Activated T-cell treated with anti-CD3 and anti-CD28 coated beads, Interleukin-2, amount 50 U/mL, for 24 hours (primary cell): ENCODE data around the gene BPIFA2.

ENCODE experiments used
- DNase-seq: peaks from one replicate; pipeline ENCODE4 v3.0.0-alpha.2; 2020
- H3K27ac Mint-ChIP-seq: 2 replicates; pipeline ENCODE4 v1.8.0; 2020; ENCODE audit warnings: mild to moderate bottlenecking, mixed read lengths
- H3K27me3 Mint-ChIP-seq: 2 replicates; pipeline ENCODE4 v1.8.0; 2020; ENCODE audit warnings: mixed read lengths
- H3K36me3 Mint-ChIP-seq: 2 replicates; pipeline ENCODE4 v1.8.0; 2020; ENCODE audit warnings: low read depth, mixed read lengths
- H3K4me1 Mint-ChIP-seq: 2 replicates; pipeline ENCODE4 v1.8.0; 2020; ENCODE audit warnings: low read depth, mixed read lengths
- H3K4me3 Mint-ChIP-seq: 2 replicates; pipeline ENCODE4 v1.8.0; 2020; ENCODE audit warnings: mild to moderate bottlenecking, moderate library complexity, mixed read lengths
- H3K9me3 Mint-ChIP-seq: 2 replicates; pipeline ENCODE4 v1.8.0; 2020; ENCODE audit warnings: mixed read lengths

Gene BPIFA2

DNA sequence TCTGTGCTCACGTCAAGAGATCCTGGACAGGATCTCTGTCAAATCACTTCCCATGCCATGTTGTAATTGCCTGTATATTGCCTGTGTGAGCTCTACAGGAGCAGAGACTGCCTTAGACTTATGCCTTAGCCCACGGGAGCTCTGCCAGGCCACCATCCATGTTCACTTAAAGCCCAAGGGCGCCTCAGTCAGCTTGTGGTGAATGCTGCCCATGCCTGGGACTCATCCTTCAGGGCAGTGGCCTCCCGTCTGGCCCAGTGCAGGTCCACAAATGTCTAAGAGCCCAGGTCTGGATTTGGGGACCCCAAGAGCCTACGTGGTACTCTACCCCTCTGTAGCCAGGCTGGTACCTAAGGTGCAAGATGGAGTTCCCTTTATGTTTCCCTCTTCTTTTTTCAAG is 22.4 kb upstream of the BPIFA2 start:
- Mint-ChIP-seq H3K27ac (no peak overlapping the region), H3K36me3 (no peaks in the 10 kb centered on the region), H3K4me3 (no peak overlapping the region), H3K9me3 (no peaks in the 10 kb centered on the region), H3K27me3 (peaks cover 35% of the 10 kb centered on the region), H3K4me1 (no peaks in the 10 kb centered on the region)
- DNase-seq: no peak

DNA sequence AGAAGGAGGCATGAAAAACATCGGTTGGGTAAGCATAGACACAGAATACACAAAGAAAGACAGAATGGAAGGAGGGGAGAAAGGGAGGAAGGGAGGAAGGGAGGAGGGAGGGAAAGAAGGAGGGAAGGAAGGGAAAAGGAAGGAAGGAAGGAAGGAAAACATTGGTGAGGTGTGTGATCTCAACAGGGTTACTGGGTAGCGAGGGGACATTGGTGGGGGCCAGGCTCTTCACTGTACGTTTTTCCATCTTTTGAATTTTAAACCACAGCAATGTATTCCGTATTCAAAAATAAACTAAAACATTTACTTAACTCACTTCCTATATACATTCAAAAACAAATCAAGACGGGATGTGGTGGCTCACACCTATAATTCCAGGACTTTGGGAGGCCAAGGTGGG is 20.7 kb upstream of the BPIFA2 start:
- H3K27ac Mint-ChIP-seq: no peak overlapping the region
- no peaks in the 10 kb centered on the region for H3K9me3 Mint-ChIP-seq
- no peak overlapping the region for H3K4me3 Mint-ChIP-seq
- peaks cover 37% of the 10 kb centered on the region for H3K27me3 Mint-ChIP-seq
- H3K4me1 Mint-ChIP-seq: no peaks in the 10 kb centered on the region
- no peaks in the 10 kb centered on the region for H3K36me3 Mint-ChIP-seq
- DNase-seq: no peak

DNA sequence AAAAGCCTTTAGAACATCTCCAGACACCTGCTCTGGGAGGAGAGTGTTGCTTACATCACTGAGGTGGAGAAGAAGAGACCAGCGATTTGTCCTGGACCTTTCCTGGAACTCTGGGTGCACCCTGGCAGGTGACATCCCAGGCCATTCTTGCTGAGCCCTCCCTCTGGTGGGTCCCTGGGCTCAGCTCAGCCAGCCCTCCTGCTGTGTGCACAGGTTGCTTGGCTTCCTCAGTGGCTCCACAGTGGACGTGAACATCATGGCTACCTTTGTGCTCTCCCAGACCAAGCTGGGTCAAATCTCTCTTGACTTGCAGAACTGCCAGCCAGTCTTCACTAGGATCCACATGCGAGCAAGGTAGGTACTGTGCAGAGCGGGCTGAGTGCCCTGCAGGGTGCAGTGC is 19.9 kb upstream of the BPIFA2 start:
- H3K4me3 Mint-ChIP-seq: no peak overlapping the region
- H3K9me3 Mint-ChIP-seq: no peaks in the 10 kb centered on the region
- H3K27me3 Mint-ChIP-seq: peaks cover 45% of the 10 kb centered on the region
- no peak for DNase-seq
- H3K4me1 Mint-ChIP-seq: no peaks in the 10 kb centered on the region
- H3K36me3 Mint-ChIP-seq: no peaks in the 10 kb centered on the region
- H3K27ac Mint-ChIP-seq: no peak overlapping the region

DNA sequence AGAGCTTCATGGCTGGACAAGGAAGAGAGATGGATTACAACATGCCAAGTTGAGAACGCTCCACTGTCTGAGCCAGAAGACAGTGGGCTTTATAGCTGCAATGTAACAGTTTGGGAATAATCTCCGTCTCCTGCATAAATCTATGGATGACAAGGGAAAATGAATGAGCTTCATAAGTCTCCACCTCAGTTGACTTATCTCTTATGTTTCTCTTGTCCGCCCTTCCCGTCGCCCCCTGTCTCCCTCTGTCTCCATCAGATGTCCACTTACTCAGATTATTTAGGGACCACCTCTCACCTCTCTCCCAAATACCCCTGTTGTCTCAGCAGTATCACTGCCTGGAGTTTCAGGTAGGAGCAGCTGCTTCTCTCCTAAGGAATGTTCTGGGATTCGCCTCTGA is 13.7 kb upstream of the BPIFA2 start:
- Mint-ChIP-seq H3K27me3 (peaks cover 34% of the 10 kb centered on the region), H3K27ac (no peak overlapping the region), H3K9me3 (no peaks in the 10 kb centered on the region)

DNA sequence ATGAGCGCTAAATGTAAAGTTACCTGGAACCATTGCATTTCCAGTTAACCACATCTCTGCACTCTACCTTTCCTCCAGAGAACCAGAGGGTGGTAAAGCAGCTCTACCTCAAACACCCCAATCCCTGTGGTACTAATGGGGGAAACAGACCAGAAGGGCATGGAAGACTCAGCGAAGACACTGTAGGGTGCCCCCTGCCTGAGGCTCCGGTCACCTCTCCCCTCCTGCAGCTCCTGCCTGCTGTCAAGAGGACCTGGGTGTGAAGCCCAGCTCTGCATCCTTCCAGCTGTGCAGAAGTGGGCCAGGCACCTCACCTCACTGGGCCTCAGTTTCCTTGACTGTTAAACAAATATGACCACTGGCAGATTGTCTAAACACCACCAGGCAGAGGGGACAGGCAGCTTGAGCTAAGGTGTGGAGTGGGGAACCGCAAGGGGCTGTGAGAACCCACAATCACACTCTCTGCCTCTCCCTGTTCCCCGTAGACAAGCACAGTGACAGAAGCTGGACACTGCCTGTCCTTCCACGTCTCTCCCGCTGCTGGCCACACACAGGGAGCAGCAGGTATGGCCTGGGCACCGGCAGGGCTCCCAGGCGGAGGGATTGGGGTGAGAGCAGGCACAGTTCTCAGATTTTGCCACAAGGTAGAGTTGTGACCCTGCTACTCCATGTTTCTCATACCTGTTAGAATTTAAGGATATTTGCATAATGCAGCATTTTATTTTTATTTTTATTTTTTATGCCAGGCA is 9.1 kb upstream of the BPIFA2 start:
- no peak for DNase-seq
- Mint-ChIP-seq H3K36me3 (no peaks in the 10 kb centered on the region), H3K27ac (no peak overlapping the region), H3K27me3 (peaks cover 15% of the 10 kb centered on the region), H3K9me3 (no peaks in the 10 kb centered on the region), H3K4me1 (no peaks in the 10 kb centered on the region), H3K4me3 (no peak overlapping the region)

More for the DNA sequence above, 13.7 kb upstream of the BPIFA2 start:
- Mint-ChIP-seq H3K4me3 (no peak overlapping the region), H3K36me3 (no peaks in the 10 kb centered on the region), H3K4me1 (no peaks in the 10 kb centered on the region)
- no peak for DNase-seq

DNA sequence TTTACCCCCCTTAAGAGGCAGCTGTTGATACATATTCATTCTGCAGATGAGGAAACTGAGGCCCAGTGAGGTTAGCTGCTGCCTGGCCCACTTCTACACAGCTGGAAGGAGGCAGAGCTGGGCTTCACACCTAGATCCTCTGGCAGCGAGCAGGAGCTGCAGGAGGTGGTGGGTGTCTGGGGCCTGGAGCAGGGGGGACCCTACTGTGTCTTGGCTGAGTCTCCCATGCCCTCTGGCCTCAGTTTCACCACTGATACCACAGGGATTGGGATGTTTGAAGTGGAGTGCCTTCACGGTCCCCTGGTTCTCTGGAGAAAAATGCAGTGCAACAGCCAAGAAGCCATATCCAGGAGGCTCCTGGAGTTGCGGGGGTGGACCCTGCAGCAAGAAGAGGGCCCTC is 8.2 kb upstream of the BPIFA2 start:
- Mint-ChIP-seq H3K36me3 (no peaks in the 10 kb centered on the region), H3K4me3 (no peak overlapping the region), H3K4me1 (no peaks in the 10 kb centered on the region), H3K27me3 (peaks cover 6% of the 10 kb centered on the region), H3K27ac (no peak overlapping the region), H3K9me3 (no peaks in the 10 kb centered on the region)
- no peak for DNase-seq

DNA sequence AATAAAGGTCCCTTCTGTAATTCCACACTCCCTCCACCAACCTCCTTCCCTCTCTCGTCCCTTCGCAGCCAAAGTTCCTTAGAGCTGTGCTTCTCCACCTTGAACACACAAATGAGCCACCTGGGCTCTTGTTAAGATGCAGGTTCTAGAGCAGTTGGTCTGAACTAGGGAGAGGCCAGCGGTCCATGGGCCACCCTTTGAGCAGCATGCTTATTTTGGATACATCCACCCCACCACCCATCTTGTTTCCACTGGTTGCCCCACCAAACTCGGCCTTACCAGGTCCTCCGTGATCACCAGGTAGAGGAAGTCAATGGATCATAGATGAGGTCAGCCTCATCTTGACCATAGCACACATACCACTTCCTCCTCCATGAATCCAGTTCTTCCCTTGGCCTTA is 7.3 kb upstream of the BPIFA2 start:
- peaks cover 4% of the 10 kb centered on the region for H3K27me3 Mint-ChIP-seq
- no peak overlapping the region for H3K27ac Mint-ChIP-seq
- DNase-seq: no peak
- H3K36me3 Mint-ChIP-seq: no peaks in the 10 kb centered on the region
- no peaks in the 10 kb centered on the region for H3K9me3 Mint-ChIP-seq
- H3K4me1 Mint-ChIP-seq: no peaks in the 10 kb centered on the region
- H3K4me3 Mint-ChIP-seq: no peak overlapping the region

DNA sequence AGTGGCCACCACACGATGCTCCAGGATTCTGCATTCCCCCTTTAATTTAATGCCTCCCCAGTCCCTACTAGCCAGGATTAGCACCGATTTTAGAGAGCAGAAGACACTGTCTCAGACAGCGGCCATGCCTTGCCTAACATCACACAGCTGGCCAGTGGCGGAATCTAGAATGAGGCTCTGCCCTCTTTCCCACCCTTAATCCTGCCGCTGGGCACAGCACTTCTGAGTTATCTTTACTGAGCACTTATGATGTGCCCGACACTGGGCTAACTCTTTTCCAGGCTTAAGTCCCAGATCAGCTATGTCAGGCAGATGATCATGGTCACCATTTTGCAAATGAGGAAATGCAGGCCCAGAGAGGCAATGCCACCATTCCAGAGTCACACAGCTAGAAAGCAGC is 5.6 kb upstream of the BPIFA2 start:
- no peak overlapping the region for H3K4me3 Mint-ChIP-seq
- no peaks in the 10 kb centered on the region for H3K27me3 Mint-ChIP-seq
- no peak for DNase-seq
- no peaks in the 10 kb centered on the region for H3K36me3 Mint-ChIP-seq
- no peaks in the 10 kb centered on the region for H3K9me3 Mint-ChIP-seq
- H3K4me1 Mint-ChIP-seq: no peaks in the 10 kb centered on the region
- H3K27ac Mint-ChIP-seq: no peak overlapping the region

DNA sequence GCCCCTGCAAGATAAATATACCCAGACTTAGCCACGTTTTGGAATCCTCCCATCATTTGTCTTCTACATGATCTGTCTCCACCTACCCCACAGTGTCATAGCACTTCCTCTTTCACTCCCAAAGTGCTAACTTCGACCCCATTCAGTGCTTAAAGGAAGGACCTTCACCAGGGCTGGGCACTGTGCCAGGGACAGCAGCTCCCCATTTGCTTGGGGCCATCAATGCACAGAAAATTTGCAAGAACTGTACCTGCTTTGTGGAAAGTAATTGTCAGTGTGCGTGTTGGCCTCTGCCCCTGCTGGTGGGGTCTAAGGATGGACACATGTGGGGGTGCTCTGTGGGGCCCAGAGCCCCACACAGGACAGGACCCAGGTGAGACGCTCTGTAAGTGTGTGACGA is 5.2 kb upstream of the BPIFA2 start:
- DNase-seq: no peak
- Mint-ChIP-seq H3K27me3 (no peaks in the 10 kb centered on the region), H3K4me1 (no peaks in the 10 kb centered on the region), H3K27ac (no peak overlapping the region), H3K9me3 (no peaks in the 10 kb centered on the region), H3K36me3 (no peaks in the 10 kb centered on the region), H3K4me3 (no peak overlapping the region)

DNA sequence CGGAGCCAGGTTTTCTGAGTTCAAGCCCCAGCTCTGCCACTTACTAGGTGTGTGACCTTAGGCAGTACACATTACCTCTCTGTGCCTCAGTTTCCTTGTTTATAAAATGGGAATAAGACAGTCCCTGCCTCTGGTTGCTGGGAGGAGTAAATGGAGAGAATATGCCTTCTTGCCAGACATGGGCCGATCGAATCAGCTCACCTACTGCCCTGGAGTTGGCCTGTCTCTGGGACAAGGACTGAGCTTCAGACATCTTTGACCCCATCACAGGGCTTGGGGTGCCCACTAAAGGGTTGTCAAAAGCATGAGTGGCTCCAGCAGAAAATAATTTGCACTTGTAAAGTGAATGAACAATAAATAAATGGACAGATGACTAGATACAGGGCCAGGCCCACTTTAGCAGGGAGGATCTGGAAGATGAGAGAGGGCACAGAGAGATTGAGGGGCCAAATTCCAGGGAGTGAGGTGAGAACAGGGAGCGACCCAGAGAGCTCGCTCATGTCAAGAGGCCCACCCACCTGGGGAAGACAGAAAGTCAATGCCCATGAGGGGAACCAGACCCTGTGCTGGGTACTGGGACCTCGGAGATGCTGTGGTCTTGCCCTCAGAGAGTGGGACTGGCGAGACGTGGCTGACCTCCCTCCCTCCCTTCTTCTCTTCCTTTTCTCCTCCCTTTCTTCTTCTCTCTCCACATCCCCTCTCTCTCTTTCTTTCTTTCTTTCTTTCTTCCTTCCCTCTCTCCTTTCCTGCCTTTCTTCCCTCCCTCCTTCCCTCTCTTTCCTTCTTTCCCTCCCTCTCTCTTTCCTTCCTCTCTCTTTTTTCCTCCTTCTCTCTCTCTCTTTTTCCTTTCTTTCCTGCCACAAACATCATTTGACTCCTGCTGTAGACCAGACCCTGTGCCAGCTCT is 3.9 kb upstream of the BPIFA2 start:
- H3K27me3 Mint-ChIP-seq: peaks cover 3% of the 10 kb centered on the region
- H3K4me1 Mint-ChIP-seq: no peaks in the 10 kb centered on the region
- H3K27ac Mint-ChIP-seq: no peak overlapping the region
- H3K9me3 Mint-ChIP-seq: peaks cover 7% of the 10 kb centered on the region
- H3K4me3 Mint-ChIP-seq: no peak overlapping the region
- DNase-seq: no peak
- H3K36me3 Mint-ChIP-seq: no peaks in the 10 kb centered on the region

DNA sequence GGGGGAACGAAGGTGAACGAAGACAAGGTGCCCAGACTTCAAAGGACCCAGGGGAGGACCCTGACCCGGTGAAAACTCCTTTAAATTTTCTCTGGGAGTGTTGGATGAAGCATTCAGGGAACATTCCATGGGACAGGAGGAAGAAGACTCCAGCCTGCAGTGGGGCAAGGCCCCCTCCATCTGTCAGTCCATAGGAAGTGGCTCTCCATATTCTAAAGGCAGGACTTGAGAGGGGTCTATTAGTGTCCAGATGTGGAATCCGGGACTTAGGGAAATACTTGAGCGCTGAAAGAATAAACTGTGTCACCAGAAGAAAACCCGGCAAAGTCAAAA is 3.2 kb upstream of the BPIFA2 start:
- Mint-ChIP-seq H3K27me3 (peaks cover 3% of the 10 kb centered on the region), H3K4me1 (no peaks in the 10 kb centered on the region), H3K36me3 (no peaks in the 10 kb centered on the region), H3K27ac (no peak overlapping the region), H3K9me3 (peaks cover 12% of the 10 kb centered on the region), H3K4me3 (no peak overlapping the region)
- no peak for DNase-seq

DNA sequence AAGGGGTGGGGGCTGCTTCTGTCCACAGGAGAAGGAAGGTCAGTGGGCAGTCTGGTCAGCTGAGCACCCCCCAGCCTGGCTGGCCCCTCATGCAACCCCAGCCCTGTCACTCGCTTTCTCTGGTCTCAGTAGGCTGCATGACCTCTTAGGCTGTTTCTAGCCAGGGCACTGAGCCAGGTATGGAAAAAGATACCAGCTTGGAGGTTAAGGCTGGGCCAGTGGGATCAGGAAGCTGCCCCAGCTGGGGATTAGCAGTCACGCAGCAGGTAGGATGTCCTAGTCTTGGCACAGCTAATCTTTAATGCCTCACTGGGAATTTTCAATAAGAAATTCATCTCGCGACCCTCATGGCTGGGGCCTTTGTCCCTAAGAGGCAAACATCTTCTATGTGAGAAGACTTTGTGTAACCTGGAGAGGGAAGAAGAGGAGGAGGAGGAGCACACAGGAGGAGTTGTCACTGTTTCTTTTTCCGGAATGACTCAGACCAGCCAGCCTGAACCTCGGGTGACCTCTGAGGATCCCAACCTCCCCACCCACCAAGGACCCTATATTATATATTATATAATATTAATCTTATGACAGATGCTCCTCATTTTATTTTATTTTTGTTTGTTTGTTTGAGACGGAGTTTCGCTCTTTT is 2.4 kb upstream of the BPIFA2 start:
- no peak for DNase-seq
- Mint-ChIP-seq H3K9me3 (peaks cover 16% of the 10 kb centered on the region), H3K4me1 (no peaks in the 10 kb centered on the region), H3K27me3 (peaks cover 3% of the 10 kb centered on the region), H3K4me3 (no peak overlapping the region), H3K27ac (no peak overlapping the region), H3K36me3 (no peaks in the 10 kb centered on the region)

DNA sequence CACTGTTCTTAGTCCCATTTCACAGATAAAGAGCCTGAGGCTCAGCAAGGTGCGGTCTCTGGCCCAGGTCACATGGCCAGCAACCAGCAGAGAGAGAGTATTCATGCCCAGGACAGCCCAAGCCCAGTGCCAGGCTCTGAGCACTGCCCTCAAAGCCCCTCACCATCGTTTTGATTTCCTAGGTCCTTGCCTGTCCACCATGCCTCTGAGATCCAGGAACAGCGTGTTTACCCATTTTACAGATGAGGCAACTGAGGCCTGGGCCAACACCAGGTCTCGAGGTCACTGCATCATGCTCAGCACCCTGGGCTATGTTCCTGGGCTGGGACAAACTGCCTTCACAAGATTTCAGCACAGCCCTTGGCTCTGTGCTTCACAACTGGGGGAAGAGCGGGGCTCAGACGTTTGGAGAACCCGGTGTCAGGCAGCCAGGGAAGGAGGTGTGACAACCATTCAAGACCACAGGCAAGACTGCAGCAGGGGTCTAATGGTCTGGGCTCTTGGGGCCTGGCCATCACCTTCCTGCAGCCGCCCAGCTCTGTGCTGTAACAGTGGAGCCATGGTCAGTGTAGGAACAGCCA is 1.3 kb upstream of the BPIFA2 start:
- Mint-ChIP-seq H3K4me1 (no peaks in the 10 kb centered on the region), H3K36me3 (no peaks in the 10 kb centered on the region), H3K9me3 (peaks cover 17% of the 10 kb centered on the region), H3K27ac (no peak overlapping the region), H3K27me3 (peaks cover 6% of the 10 kb centered on the region), H3K4me3 (no peak overlapping the region)
- DNase-seq: no peak

DNA sequence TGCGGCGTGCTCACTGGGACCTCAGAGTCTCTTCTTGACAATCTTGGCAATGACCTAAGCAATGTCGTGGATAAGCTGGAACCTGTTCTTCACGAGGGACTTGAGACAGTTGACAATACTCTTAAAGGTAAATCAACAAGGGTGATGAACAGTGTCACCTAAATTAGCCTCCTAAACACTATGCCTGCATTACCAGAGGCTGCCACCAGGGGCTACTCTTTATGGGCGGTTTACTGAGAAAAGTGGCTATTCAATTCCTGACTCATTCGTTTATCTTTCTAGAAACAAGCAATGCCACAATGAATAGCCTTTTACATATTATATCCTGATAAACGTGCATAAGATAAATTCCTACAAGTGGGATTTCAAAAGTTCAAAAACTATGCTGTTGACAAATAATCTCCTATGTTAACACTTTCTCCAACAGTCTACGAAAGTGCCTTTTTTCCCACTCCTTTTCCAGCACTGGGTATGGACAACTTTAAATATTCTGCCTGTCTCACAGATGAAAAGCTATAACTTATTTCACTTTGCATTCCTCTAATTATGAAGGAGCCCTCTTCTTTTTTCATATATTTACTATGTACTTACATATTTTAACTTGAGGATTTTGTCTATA is 1.3 kb downstream of the BPIFA2 start:
- Mint-ChIP-seq H3K36me3 (no peaks in the 10 kb centered on the region), H3K4me1 (no peaks in the 10 kb centered on the region), H3K9me3 (peaks cover 17% of the 10 kb centered on the region), H3K27me3 (peaks cover 6% of the 10 kb centered on the region), H3K4me3 (no peak overlapping the region), H3K27ac (no peak overlapping the region)
- peak; percentile 41 for DNase-seq
